HTR-8/SVneo (cell line): ENCODE data around the gene KCNH3.

ENCODE experiments used
- DNase-seq: peaks from one replicate; pipeline ENCODE4 v3.0.0; 2011; ENCODE audit warnings: low spot score, mixed read lengths; ENCODE audit not compliant: insufficient read length
- FAIRE-seq: peaks from 2 replicates; lab custom pipeline; 2011; peaks lifted over from hg19 to GRCh38; lab: Jason Lieb, UNC

Gene KCNH3

GRCh38 chr12:49543914-49544815, 5.3 kb downstream of the KCNH3 start:
- DNase-seq, result no peak
- no peak for FAIRE-seq

GRCh38 chr12:49545815-49546214, 7.0 kb downstream of the KCNH3 start:
- FAIRE-seq, result no peak
- no peak for DNase-seq

GRCh38 chr12:49546481-49546880, 7.7 kb downstream of the KCNH3 start:
- no peak for FAIRE-seq
- no peak for DNase-seq

- FAIRE-seq (no peak), DNase-seq (no peak)
Measured at GRCh38 chr12:49547090-49547690, 8.4 kb downstream of the KCNH3 start.

GRCh38 chr12:49548481-49548821, 9.6 kb downstream of the KCNH3 start:
- DNase-seq, result no peak
- no peak for FAIRE-seq

GRCh38 chr12:49548822-49549648, 10.2 kb downstream of the KCNH3 start:
- no peak for DNase-seq
- no peak for FAIRE-seq

- no peak for FAIRE-seq
- DNase-seq, result no peak
Measured at GRCh38 chr12:49549735-49550692, 11.2 kb downstream of the KCNH3 start.

- no peak for DNase-seq
- no peak for FAIRE-seq
Measured at GRCh38 chr12:49550693-49551252, 11.9 kb downstream of the KCNH3 start.

- DNase-seq (no peak), FAIRE-seq (no peak)
Measured at GRCh38 chr12:49552014-49552413, 13.2 kb downstream of the KCNH3 start.

GRCh38 chr12:49552425-49552824, 13.6 kb downstream of the KCNH3 start:
- no peak for DNase-seq
- no peak for FAIRE-seq

- DNase-seq (no peak), FAIRE-seq (no peak)
Measured at GRCh38 chr12:49552899-49553298, 14.1 kb downstream of the KCNH3 start.

- no peak for FAIRE-seq
- no peak for DNase-seq
Measured at GRCh38 chr12:49553512-49554088, 14.8 kb downstream of the KCNH3 start.

- DNase-seq (no peak), FAIRE-seq (no peak)
Measured at GRCh38 chr12:49554266-49554665, 15.4 kb downstream of the KCNH3 start.

GRCh38 chr12:49555631-49556390, 17.0 kb downstream of the KCNH3 start:
- FAIRE-seq (no peak), DNase-seq (no peak)

- FAIRE-seq, result no peak
- no peak for DNase-seq
Measured at GRCh38 chr12:49556391-49557186, 17.8 kb downstream of the KCNH3 start.

- FAIRE-seq, result no peak
- no peak for DNase-seq
Measured at GRCh38 chr12:49557187-49557916, 18.5 kb downstream of the KCNH3 start.

GRCh38 chr12:49557917-49558215, 19.0 kb downstream of the KCNH3 start:
- DNase-seq, result no peak
- FAIRE-seq, result no peak
